A549 (cell line): ENCODE data around the gene MOCS1. TPM values are rescaled to one million over a fixed set of nuclear protein-coding genes. Genes with fewer than 3 reads are reported as not detected.

ENCODE experiments used
- ATAC-seq, 2 experiments: fragments of 200-7000 bp in 1 of 2; fragments of >200 bp in 1 of 2; cut with Nextera tagmentation in 1 of 2; cut with Tn5 transposase in 1 of 2; 3 replicates each; pipeline versions ENCODE4 v1.8.0 to v1.9.1; 2018 to 2020; ENCODE audit warnings: mild to moderate bottlenecking in 1 of 2, moderate library complexity in 1 of 2
- CTCF ChIA-PET: fragments of 300-600 bp; sonication (Branson Sonifier 250); formaldehyde crosslinking; extraction: SDS; loops from one replicate; lab custom pipeline; 2021; ENCODE audit warnings: antibody characterized with exemption, inconsistent platforms; lab: Yijun Ruan, JAX
- POLR2A ChIA-PET: fragments of 350-600 bp; formaldehyde crosslinking; extraction: SDS; loops from one replicate; lab custom pipeline; 2021; ENCODE audit warnings: antibody characterized with exemption, inconsistent platforms; lab: Yijun Ruan, JAX
- DNase-seq, 2 experiments: peaks; one replicate each; pipeline versions ENCODE4 v3.0.0 to v3.0.0-alpha.2; 2011 to 2016; ENCODE audit warnings: low read depth in 1 of 2, low spot score in 1 of 2
- FAIRE-seq: peaks from 2 replicates; lab custom pipeline; 2011; peaks lifted over from hg19 to GRCh38; lab: Jason Lieb, UNC
- H3K27ac ChIP-seq, 2 experiments: fragments of >200 bp; sonication (Bioruptor Twin); formaldehyde crosslinking; 3 replicates each; pipeline ENCODE4 v1.5.1; 2016 to 2017
- H3K4me1 ChIP-seq: fragments of >200 bp; sonication (Bioruptor Twin); formaldehyde crosslinking; 3 replicates; pipeline ENCODE4 v1.6.1; 2016
- H3K4me2 ChIP-seq: fragments of >200 bp; sonication (Bioruptor Twin); formaldehyde crosslinking; 3 replicates; pipeline ENCODE4 v1.6.1; 2016
- H3K4me3 ChIP-seq: fragments of >200 bp; sonication (Bioruptor Twin); formaldehyde crosslinking; 3 replicates; pipeline ENCODE4 v1.5.1; 2016
- H3K9me3 ChIP-seq: fragments of >200 bp; sonication (Bioruptor Twin); formaldehyde crosslinking; 3 replicates; pipeline ENCODE4 v1.6.1; 2016
- BCL3 ChIP-seq: fragments of >200 bp; sonication (Bioruptor Twin); formaldehyde crosslinking; IDR thresholded peaks from 3 replicates; pipeline ENCODE4 v1.6.1; 2016
- CBX2 ChIP-seq: fragments of 200-600 bp; sonication (generic); IDR thresholded peaks from 2 replicates; pipeline ENCODE4 v1.6.1; 2016; ENCODE audit warnings: low read depth, mild to moderate bottlenecking, borderline replicate concordance
- CBX8 ChIP-seq: fragments of 200-600 bp; sonication (generic); IDR thresholded peaks from 2 replicates; pipeline ENCODE4 v1.6.1; 2016
- CHD4 ChIP-seq: fragments of 200-600 bp; sonication (generic); IDR thresholded peaks from 2 replicates; pipeline ENCODE4 v1.6.1; 2016; ENCODE audit warnings: antibody characterized with exemption, mild to moderate bottlenecking, borderline replicate concordance
- CTCF ChIP-seq: fragments of >200 bp; sonication (Bioruptor Twin); formaldehyde crosslinking; IDR thresholded peaks from 3 replicates; pipeline ENCODE4 v1.5.1; 2016
- EHF ChIP-seq: fragments of 250-450 bp; sonication (Bioruptor Pico); IDR thresholded peaks from 2 replicates; pipeline ENCODE4 v1.5.0; 2020; ENCODE audit warnings: mild to moderate bottlenecking
- ELK1 ChIP-seq: fragments of 150-350 bp; IDR thresholded peaks from 2 replicates; pipeline ENCODE4 v1.6.1; 2014; ENCODE audit warnings: low read depth, mild to moderate bottlenecking, low read length
- EP300 ChIP-seq, 2 experiments: fragments of >200 bp; sonication (Bioruptor Twin); formaldehyde crosslinking; IDR thresholded peaks; 2 replicates in 1 of 2; 3 replicates in 1 of 2; pipeline ENCODE4 v1.6.1; 2016 to 2017
- FOSB ChIP-seq: fragments of 250-450 bp; sonication (Bioruptor Pico); IDR thresholded peaks from 2 replicates; pipeline ENCODE4 v1.5.0; 2020; ENCODE audit warnings: mild to moderate bottlenecking, moderate library complexity
- GATA3 ChIP-seq: IDR thresholded peaks from 2 replicates; pipeline ENCODE4 v1.6.1; 2012; ENCODE audit warnings: borderline replicate concordance
- HES2 ChIP-seq: fragments of >200 bp; sonication (Bioruptor Twin); formaldehyde crosslinking; IDR thresholded peaks from 2 replicates; pipeline ENCODE4 v1.6.1; 2016
- HOXA7 ChIP-seq: fragments of 250-450 bp; sonication (Bioruptor Pico); IDR thresholded peaks from 2 replicates; pipeline ENCODE4 v1.5.0; 2020; ENCODE audit warnings: mild to moderate bottlenecking, moderate library complexity
- HOXB13 ChIP-seq: fragments of 250-450 bp; sonication (Bioruptor Pico); IDR thresholded peaks from 2 replicates; pipeline ENCODE4 v1.5.0; 2020; ENCODE audit warnings: low read depth, mild to moderate bottlenecking, moderate library complexity
- JUN ChIP-seq, 2 experiments: fragments of >200 bp; sonication (Bioruptor Twin); formaldehyde crosslinking; IDR thresholded peaks; 2 replicates in 1 of 2; 3 replicates in 1 of 2; pipeline ENCODE4 v1.6.1; 2016 to 2017
- JUNB ChIP-seq: fragments of >200 bp; sonication (Bioruptor Twin); formaldehyde crosslinking; IDR thresholded peaks from 2 replicates; pipeline ENCODE4 v1.6.1; 2016
- KDM1A ChIP-seq: fragments of 200-600 bp; sonication (generic); IDR thresholded peaks from 2 replicates; pipeline ENCODE4 v1.6.1; 2016; ENCODE audit warnings: low read depth, mild to moderate bottlenecking
- KDM5A ChIP-seq: fragments of 200-600 bp; sonication (generic); IDR thresholded peaks from 2 replicates; pipeline ENCODE4 v1.6.1; 2016; ENCODE audit warnings: antibody characterized with exemption, mild to moderate bottlenecking
- MAZ ChIP-seq: fragments of 150-350 bp; IDR thresholded peaks from 2 replicates; pipeline ENCODE4 v1.6.1; 2014; ENCODE audit warnings: antibody characterized with exemption, low read depth, low read length, borderline replicate concordance
- MYC ChIP-seq: IDR thresholded peaks from 2 replicates; pipeline ENCODE4 v1.6.1; 2012; ENCODE audit warnings: mild to moderate bottlenecking, inconsistent platforms, low read length, improper control_type of control experiment, borderline replicate concordance
- PBX3 ChIP-seq: IDR thresholded peaks from 2 replicates; pipeline ENCODE4 v1.6.1; 2012
- POLR2A ChIP-seq: IDR thresholded peaks from 2 replicates; pipeline ENCODE4 v1.6.1; 2012; ENCODE audit warnings: mild to moderate bottlenecking, low read length
- REST ChIP-seq: fragments of 200-600 bp; sonication (generic); IDR thresholded peaks from 2 replicates; pipeline ENCODE4 v1.6.1; 2016; ENCODE audit warnings: antibody characterized with exemption, mild to moderate bottlenecking, moderate library complexity
- USF2 ChIP-seq: fragments of 450-650 bp; IDR thresholded peaks from 2 replicates; pipeline ENCODE4 v1.6.1; 2014; ENCODE audit warnings: antibody characterized with exemption
- ZC3H11A ChIP-seq: fragments of 450-650 bp; IDR thresholded peaks from 2 replicates; pipeline ENCODE4 v1.6.1; 2014; ENCODE audit warnings: antibody characterized with exemption, mild to moderate bottlenecking
- ZFP36 ChIP-seq: fragments of 450-650 bp; IDR thresholded peaks from 2 replicates; pipeline ENCODE4 v1.6.1; 2014; ENCODE audit warnings: borderline replicate concordance; ENCODE audit not compliant: partially characterized antibody
- ZSCAN20 ChIP-seq: fragments of 250-450 bp; sonication (Bioruptor Pico); IDR thresholded peaks from 2 replicates; pipeline ENCODE4 v1.8.0; 2022; ENCODE audit warnings: mild to moderate bottlenecking, moderate library complexity
- WGBS: methylation state at CpG from one replicate; pipeline ENCODE4 v1.1.6; 2017; ENCODE audit errors: missing lambda C conversion rate; 5-methylcytosine and 5-hydroxymethylcytosine counted together
- polyA plus RNA-seq, 4 experiments: library from polyadenylated mRNA; depleted of rRNA in 3 of 4; stranded (reverse); fragments of >200 nt; fragmentation: RNase III in 1 of 4; extraction: RNeasy Plus Mini Kit Qiagen cat#74134 plus additional on column Dnase treatment in 1 of 4; gene quantifications; 2 replicates in 3 of 4; 3 replicates in 1 of 4; pipeline ENCODE4 v1.2.3, GENCODE V29; 2011 to 2017

The MOCS1 gene
- polyA plus RNA-seq, 2 of the 4 experiments (the other 2 are of a cell fraction) = 0.68 to 1.8 TPM

- Histone ChIP-seq H3K9me3 (no peaks in the 10 kb centered on the region), H3K4me3 (no peak overlapping the region), H3K4me1 (no peaks in the 10 kb centered on the region), H3K27ac (no peak overlapping the region), H3K4me2 (no peak overlapping the region)
- ATAC-seq (no peak), FAIRE-seq (no peak), DNase-seq (no peak)
- 38% methylated on average over 7 of the region's 7 CpGs for WGBS
- POLR2A ChIA-PET = no interaction called here
- CTCF ChIA-PET = no interaction called here
- TF ChIP-seq CTCF (no peak), JUN (IDR thresholded peaks at IDR 0.05) (no peak), ZC3H11A (no peak), USF2 (no peak), FOSB (CRISPR knock-in tag) (no peak), JUNB (no peak), HOXB13 (CRISPR knock-in tag) (no peak), GATA3 (no peak), CBX8 (no peak), HES2 (no peak), CBX2 (no peak), ZSCAN20 (no peak), CHD4 (no peak), EP300 (IDR thresholded peaks at IDR 0.05) (no peak), MYC (no peak), MAZ (no peak)
Observed at GRCh38 chr6:39942903-39943580, 8.8 kb upstream of the MOCS1 start.

GRCh38 chr6:39941820-39942219 lies 7.6 kb upstream of the MOCS1 start:
- Histone ChIP-seq H3K4me2 (no peak overlapping the region), H3K4me1 (no peaks in the 10 kb centered on the region), H3K9me3 (no peaks in the 10 kb centered on the region), H3K27ac (no peak overlapping the region), H3K4me3 (no peak overlapping the region)
- POLR2A ChIA-PET = no interaction called here
- 6% methylated on average over 3 of the region's 4 CpGs for WGBS
- DNase-seq (no peak), ATAC-seq (no peak), FAIRE-seq (no peak)
- CTCF ChIA-PET = no interaction called here
- TF ChIP-seq CBX2 (no peak), PBX3 (no peak), POLR2A (no peak), HOXA7 (CRISPR knock-in tag) (no peak), KDM1A (no peak), EHF (CRISPR knock-in tag) (no peak), ZFP36 (no peak), FOSB (CRISPR knock-in tag) (no peak), BCL3 (no peak), ZC3H11A (no peak), REST (no peak), USF2 (no peak), ELK1 (no peak), KDM5A (no peak), HES2 (no peak)
